Mesenchymal stem cell (in vitro differentiated cells and primary cell): ENCODE data around the gene NKAIN2.

Source experiments
- DNase-seq: peaks from one replicate; pipeline ENCODE4 v3.0.0-alpha.2; 2013
- H2AFZ ChIP-seq: one replicate; pipeline ENCODE4 v1.6.1; 2013; ENCODE audit warnings: low read depth, mild to moderate bottlenecking, control low read depth, inconsistent platforms, low read length, moderate library complexity
- H2AK5ac ChIP-seq: 2 replicates; pipeline ENCODE4 v1.6.1; 2013; ENCODE audit warnings: low read length, moderate library complexity, mild to moderate bottlenecking, inconsistent platforms; ENCODE audit not compliant: severe bottlenecking
- H2BK120ac ChIP-seq: one replicate; pipeline ENCODE4 v1.6.1; 2013; ENCODE audit warnings: low read depth, mild to moderate bottlenecking, inconsistent platforms, low read length, moderate library complexity
- H2BK12ac ChIP-seq, 2 experiments: one replicate each; pipeline ENCODE4 v1.6.1; 2013; ENCODE audit warnings: inconsistent platforms in 2 of 2, low read length in 2 of 2, mild to moderate bottlenecking in 2 of 2, moderate library complexity in 2 of 2, control low read depth in 1 of 2
- H2BK15ac ChIP-seq: one replicate; pipeline ENCODE4 v1.6.1; 2013; ENCODE audit warnings: mild to moderate bottlenecking, low read depth, inconsistent platforms; ENCODE audit not compliant: poor library complexity, severe bottlenecking
- H2BK5ac ChIP-seq: 2 replicates; pipeline ENCODE4 v1.6.1; 2013; ENCODE audit warnings: low read depth, mild to moderate bottlenecking, low read length, control low read depth, inconsistent platforms; ENCODE audit not compliant: poor library complexity, severe bottlenecking
- H3K14ac ChIP-seq, 2 experiments: one replicate each; pipeline ENCODE4 v1.6.1; 2013; ENCODE audit warnings: inconsistent platforms in 2 of 2, low read length in 2 of 2, control low read depth in 1 of 2, mild to moderate bottlenecking in 1 of 2, moderate library complexity in 1 of 2
- H3K18ac ChIP-seq, 2 experiments: one replicate each; pipeline ENCODE4 v1.6.1; 2013; ENCODE audit warnings: inconsistent platforms in 2 of 2, low read length in 2 of 2, control low read depth in 1 of 2, low read depth in 1 of 2, mild to moderate bottlenecking in 1 of 2
- H3K23ac ChIP-seq, 2 experiments: one replicate each; pipeline ENCODE4 v1.6.1; 2013; ENCODE audit warnings: inconsistent platforms in 2 of 2, low read length in 2 of 2, mild to moderate bottlenecking in 2 of 2, moderate library complexity in 2 of 2, control low read depth in 1 of 2
- H3K27ac ChIP-seq: 2 replicates; pipeline ENCODE4 v1.5.1; 2013; ENCODE audit warnings: mild to moderate bottlenecking, moderate library complexity, low read length, control low read depth, inconsistent platforms; ENCODE audit not compliant: poor library complexity, severe bottlenecking
- H3K27me3 ChIP-seq, 2 experiments: 2 replicates each; pipeline versions ENCODE4 v1.6.1 to v1.7.0; 2013; ENCODE audit warnings: low read length in 2 of 2, mild to moderate bottlenecking in 2 of 2, moderate library complexity in 2 of 2, control low read depth in 1 of 2, inconsistent platforms in 1 of 2; ENCODE audit not compliant: control insufficient read depth in 1 of 2, insufficient read depth in 1 of 2
- H3K36me3 ChIP-seq, 2 experiments: 2 replicates each; pipeline versions ENCODE4 v1.6.1 to v1.7.0; 2013; ENCODE audit warnings: low read length in 2 of 2, control low read depth in 1 of 2, inconsistent platforms in 1 of 2, low read depth in 1 of 2, mild to moderate bottlenecking in 1 of 2; ENCODE audit not compliant: insufficient read depth in 2 of 2, control insufficient read depth in 1 of 2
- H3K4ac ChIP-seq, 2 experiments: one replicate each; pipeline ENCODE4 v1.6.1; 2013; ENCODE audit warnings: inconsistent platforms in 2 of 2, low read length in 2 of 2, mild to moderate bottlenecking in 2 of 2, moderate library complexity in 2 of 2, control low read depth in 1 of 2, low read depth in 1 of 2
- H3K4me1 ChIP-seq: 2 replicates; pipeline ENCODE4 v1.6.1; 2013; ENCODE audit warnings: low read depth, low read length, control low read depth; ENCODE audit not compliant: control insufficient read depth, insufficient read depth
- H3K4me2 ChIP-seq: 2 replicates; pipeline ENCODE4 v1.6.1; 2013; ENCODE audit warnings: low read length, mild to moderate bottlenecking, inconsistent platforms; ENCODE audit not compliant: poor library complexity, severe bottlenecking
- H3K4me3 ChIP-seq, 2 experiments: 2 replicates each; pipeline versions ENCODE4 v1.5.1 to v1.7.0; 2013; ENCODE audit warnings: low read length in 2 of 2, mild to moderate bottlenecking in 2 of 2, control low read depth in 1 of 2, low read depth in 1 of 2; ENCODE audit not compliant: insufficient read depth in 1 of 2
- H3K79me1 ChIP-seq: replicated peaks from 2 replicates; pipeline ENCODE4 v1.6.1; 2013; ENCODE audit warnings: mild to moderate bottlenecking, control low read depth, low read length, inconsistent platforms; ENCODE audit not compliant: poor library complexity, severe bottlenecking
- H3K9ac ChIP-seq: 2 replicates; pipeline ENCODE4 v1.7.0; 2013; ENCODE audit warnings: mild to moderate bottlenecking, low read length, moderate library complexity
- H3K9me3 ChIP-seq: 2 replicates; pipeline ENCODE4 v1.7.0; 2013; ENCODE audit warnings: mild to moderate bottlenecking, low read length; ENCODE audit not compliant: control insufficient read depth
- H4K8ac ChIP-seq: one replicate; pipeline ENCODE4 v1.6.1; 2013; ENCODE audit warnings: inconsistent platforms, mild to moderate bottlenecking, low read length, moderate library complexity
- H4K91ac ChIP-seq: one replicate; pipeline ENCODE4 v1.6.1; 2013; ENCODE audit warnings: mild to moderate bottlenecking, low read length, inconsistent platforms
- WGBS: methylation state at CpG from one replicate; pipeline ENCODE4 v1.1.7; 2013; ENCODE audit warnings: mixed read lengths; 5-methylcytosine and 5-hydroxymethylcytosine counted together

NKAIN2 gene

GRCh38 chr6:123804787-123805540, 1.3 kb downstream of the NKAIN2 start:
- H4K8ac ChIP-seq, result no peak overlapping the region
- H3K4me2 ChIP-seq, result no peak overlapping the region
- H2BK12ac ChIP-seq, result no peak overlapping the region
- H3K79me1 ChIP-seq, result no peaks in the 10 kb centered on the region
- H2AK5ac ChIP-seq, result no peak overlapping the region
- peaks cover 8% of the 10 kb centered on the region for H3K4me1 ChIP-seq
- H3K9ac ChIP-seq, result no peak overlapping the region
- H3K4me3 ChIP-seq, result no peak overlapping the region
- H2BK120ac ChIP-seq, result no peak overlapping the region
- peaks cover 11 to 53% of the 10 kb centered on the region in 2 experiments for H3K27me3 ChIP-seq
- H3K9me3 ChIP-seq, result no peaks in the 10 kb centered on the region
- H2BK5ac ChIP-seq, result no peak overlapping the region
- no peak overlapping the region for H3K27ac ChIP-seq
- H3K36me3 ChIP-seq, result no peaks in the 10 kb centered on the region
- H3K18ac ChIP-seq, result no peak overlapping the region
- H2BK15ac ChIP-seq, result no peak overlapping the region
- WGBS, result 55% methylated on average over 3 of the region's 5 CpGs
- no peak overlapping the region for H3K14ac ChIP-seq
- no peak overlapping the region for H3K4ac ChIP-seq
- no peak overlapping the region for H2AFZ ChIP-seq
- H4K91ac ChIP-seq, result no peak overlapping the region
- DNase-seq, result no peak
- no peak overlapping the region for H3K23ac ChIP-seq

- Histone ChIP-seq H2AK5ac (no peak overlapping the region), H2BK5ac (no peak overlapping the region), H3K4ac (no peak overlapping the region), H3K18ac (no peak overlapping the region), H2BK12ac (no peak overlapping the region), H3K23ac (no peak overlapping the region), H3K9me3 (no peaks in the 10 kb centered on the region), H3K4me2 (no peak overlapping the region), H3K79me1 (no peaks in the 10 kb centered on the region), H3K27me3 (peaks cover 11 to 45% of the 10 kb centered on the region in 2 experiments), H3K9ac (no peak overlapping the region), H3K36me3 (no peaks in the 10 kb centered on the region), H2BK15ac (no peak overlapping the region), H4K8ac (no peak overlapping the region), H3K27ac (no peak overlapping the region), H3K14ac (no peak overlapping the region), H2BK120ac (no peak overlapping the region), H4K91ac (no peak overlapping the region), H3K4me1 (peaks cover 8% of the 10 kb centered on the region), H3K4me3 (no peak overlapping the region), H2AFZ (no peak overlapping the region)
- no CpG with 5 or more reads among the region's 1 CpG for WGBS
- no peak for DNase-seq
Measured at GRCh38 chr6:123805921-123806320, 2.3 kb downstream of the NKAIN2 start.

GRCh38 chr6:123806561-123806960, 2.9 kb downstream of the NKAIN2 start:
- Histone ChIP-seq H2BK15ac (no peak overlapping the region), H3K4ac (no peak overlapping the region), H3K9ac (no peak overlapping the region), H2BK120ac (no peak overlapping the region), H3K79me1 (no peaks in the 10 kb centered on the region), H3K9me3 (no peaks in the 10 kb centered on the region), H3K4me2 (no peak overlapping the region), H2BK12ac (no peak overlapping the region), H3K4me3 (no peak overlapping the region), H3K23ac (no peak overlapping the region), H3K36me3 (no peaks in the 10 kb centered on the region), H3K27ac (no peak overlapping the region), H2AK5ac (no peak overlapping the region), H4K91ac (no peak overlapping the region), H4K8ac (no peak overlapping the region), H3K14ac (no peak overlapping the region), H3K27me3 (peaks cover 6 to 38% of the 10 kb centered on the region in 2 experiments), H3K18ac (no peak overlapping the region), H3K4me1 (peaks cover 8% of the 10 kb centered on the region), H2AFZ (no peak overlapping the region), H2BK5ac (no peak overlapping the region)
- no CpG with 5 or more reads among the region's 2 CpGs for WGBS
- DNase-seq, result no peak

GRCh38 chr6:123808556-123808955, 4.9 kb downstream of the NKAIN2 start:
- H2BK5ac ChIP-seq, result no peak overlapping the region
- no peaks in the 10 kb centered on the region for H3K9me3 ChIP-seq
- no peak overlapping the region for H2BK12ac ChIP-seq
- H2BK120ac ChIP-seq, result no peak overlapping the region
- H3K9ac ChIP-seq, result no peak overlapping the region
- H2BK15ac ChIP-seq, result no peak overlapping the region
- no peak overlapping the region for H4K8ac ChIP-seq
- no peak overlapping the region for H3K4me2 ChIP-seq
- H2AK5ac ChIP-seq, result no peak overlapping the region
- peaks cover 5 to 34% of the 10 kb centered on the region in 2 experiments for H3K27me3 ChIP-seq
- H3K27ac ChIP-seq, result no peak overlapping the region
- H2AFZ ChIP-seq, result no peak overlapping the region
- no peak overlapping the region for H3K4me3 ChIP-seq
- DNase-seq, result no peak
- no peak overlapping the region for H3K4ac ChIP-seq
- no peaks in the 10 kb centered on the region for H3K36me3 ChIP-seq
- H3K23ac ChIP-seq, result no peak overlapping the region
- WGBS, result 92% methylated on average over 3 of the region's 3 CpGs
- H3K79me1 ChIP-seq, result no peaks in the 10 kb centered on the region
- no peak overlapping the region for H3K18ac ChIP-seq
- H3K4me1 ChIP-seq, result peaks cover 4% of the 10 kb centered on the region
- H3K14ac ChIP-seq, result no peak overlapping the region
- H4K91ac ChIP-seq, result no peak overlapping the region
